ENCODE results near the gene GAK.

The GAK gene

GRCh38 chr4:833156-833555 is 99.0 kb downstream of the GAK start:
- no peak for DNase-seq (ENCODE audit: low spot score)
- POLR2A ChIA-PET (ENCODE audit: low non-redundant PET) = no interaction called here
- no peak overlapping the region for H3K27ac ChIP-seq
- CTCF ChIA-PET = no interaction called here
- TF ChIP-seq CTCF (conservative IDR thresholded peaks at IDR 0.05; ENCODE audit: low read depth) = no peak

- DNase-seq (ENCODE audit: low spot score) = no peak
- ChIA-PET CTCF (no interaction called here), POLR2A (ENCODE audit: low non-redundant PET) (no interaction called here)
- no peak overlapping the region for H3K27ac ChIP-seq
- no peak for TF ChIP-seq CTCF (conservative IDR thresholded peaks at IDR 0.05; ENCODE audit: low read depth)
Measured at GRCh38 chr4:832536-832935, 99.6 kb downstream of the GAK start.

GRCh38 chr4:832108-832507 is 100.0 kb downstream of the GAK start:
- DNase-seq (ENCODE audit: low spot score) = no peak
- TF ChIP-seq CTCF (conservative IDR thresholded peaks at IDR 0.05; ENCODE audit: low read depth) = no peak
- CTCF ChIA-PET = no interaction called here

GRCh38 chr4:831483-831805 is 100.7 kb downstream of the GAK start:
- ChIA-PET POLR2A (ENCODE audit: low non-redundant PET) (no interaction called here), CTCF (no interaction called here)
- H3K27ac ChIP-seq = no peak overlapping the region
- no peak for TF ChIP-seq CTCF (conservative IDR thresholded peaks at IDR 0.05; ENCODE audit: low read depth)
- DNase-seq (ENCODE audit: low spot score) = no peak

More at GRCh38 chr4:832108-832507, 100.0 kb downstream of the GAK start:
- POLR2A ChIA-PET (ENCODE audit: low non-redundant PET) = no interaction called here
- H3K27ac ChIP-seq = no peak overlapping the region

- ChIA-PET CTCF (interaction anchor here (0.6 kb wide), 1 partner anchor 57 kb away, joined by 3 read pairs; no protein-coding TSS in a partner anchor), POLR2A (ENCODE audit: low non-redundant PET) (no interaction called here)
Measured at GRCh38 chr4:830601-831482, 101.3 kb downstream of the GAK start.

More at GRCh38 chr4:830601-831482, 101.3 kb downstream of the GAK start:
- no peak overlapping the region for H3K27ac ChIP-seq
- TF ChIP-seq CTCF (conservative IDR thresholded peaks at IDR 0.05; ENCODE audit: low read depth) = no peak
- DNase-seq (ENCODE audit: low spot score) = no peak
